Stimulated activated effector memory CD8-positive, alpha-beta T cell treated with anti-CD3 and anti-CD28 coated beads, Interleukin-12 subunit alpha, Interleukin-12 subunit beta, amount 100 ng/mL, for 72 hours (primary cell): ENCODE results near the gene NXN.
"Not testable (repeated sequence)": the region's sequence is repeated elsewhere in the genome, so short reads cannot be mapped to it uniquely, and the experiment has no call there.

ENCODE experiments used
- ATAC-seq: fragments of 150-1000 bp; cut with Tn5 transposase; 2 replicates; pipeline ENCODE4 v1.10.0; 2021
- DNase-seq, 2 donors: peaks; one replicate each; pipeline ENCODE4 v3.0.0; 2021 to 2022; ENCODE audit warnings: low spot score in 2 of 2
- H3K27ac Mint-ChIP-seq: one replicate; pipeline ENCODE4 v1.8.0; 2022; ENCODE audit warnings: mild to moderate bottlenecking, mixed read lengths
- H3K36me3 Mint-ChIP-seq: one replicate; pipeline ENCODE4 v1.8.0; 2022; ENCODE audit warnings: mild to moderate bottlenecking, mixed read lengths
- H3K4me1 Mint-ChIP-seq: one replicate; pipeline ENCODE4 v1.8.0; 2022; ENCODE audit warnings: mixed read lengths
- H3K4me3 Mint-ChIP-seq: one replicate; pipeline ENCODE4 v1.8.0; 2022; ENCODE audit warnings: mild to moderate bottlenecking, mixed read lengths
- H3K9me3 Mint-ChIP-seq: one replicate; pipeline ENCODE4 v1.8.0; 2022; ENCODE audit warnings: mixed read lengths

NXN gene

GRCh38 chr17:848402-848801 lies 131.2 kb downstream of the NXN start:
- Mint-ChIP-seq H3K4me1 (peaks cover 10% of the 10 kb centered on the region), H3K36me3 (no peaks in the 10 kb centered on the region), H3K27ac (no peak overlapping the region), H3K4me3 (no peak overlapping the region), H3K9me3 (no peaks in the 10 kb centered on the region)
- DNase-seq (no peak), ATAC-seq (no peak)

- H3K4me3 Mint-ChIP-seq: no peak overlapping the region
These were observed 132.4 kb downstream of the NXN start for GRCh38 chr17:846901-847843.

GRCh38 chr17:841313-841712 lies 138.3 kb downstream of the NXN start:
- Mint-ChIP-seq H3K4me1 (no peaks in the 10 kb centered on the region), H3K4me3 (no peak overlapping the region), H3K9me3 (no peaks in the 10 kb centered on the region), H3K27ac (no peak overlapping the region), H3K36me3 (no peaks in the 10 kb centered on the region)
- DNase-seq (no peak), ATAC-seq (no peak)

More at GRCh38 chr17:846901-847843, 132.4 kb downstream of the NXN start:
- ATAC-seq (no peak), DNase-seq (no peak)
- Mint-ChIP-seq H3K36me3 (no peaks in the 10 kb centered on the region), H3K4me1 (peaks cover 10% of the 10 kb centered on the region), H3K9me3 (no peaks in the 10 kb centered on the region), H3K27ac (no peak overlapping the region)

- ATAC-seq (no peak), DNase-seq (no peak)
- Mint-ChIP-seq H3K9me3 (no peaks in the 10 kb centered on the region), H3K4me1 (no peaks in the 10 kb centered on the region), H3K27ac (no peak overlapping the region), H3K4me3 (no peak overlapping the region), H3K36me3 (no peaks in the 10 kb centered on the region)
These were observed 141.1 kb downstream of the NXN start for GRCh38 chr17:838486-838885.

GRCh38 chr17:836151-836550 lies 143.4 kb downstream of the NXN start:
- H3K36me3 Mint-ChIP-seq: no peaks in the 10 kb centered on the region
- H3K4me3 Mint-ChIP-seq: no peak overlapping the region
- no peak overlapping the region for H3K27ac Mint-ChIP-seq
- no peaks in the 10 kb centered on the region for H3K9me3 Mint-ChIP-seq
- ATAC-seq: no peak
- DNase-seq: no peak
- H3K4me1 Mint-ChIP-seq: no peaks in the 10 kb centered on the region

- not testable (repeated sequence) for ATAC-seq, H3K9me3 Mint-ChIP-seq, DNase-seq, H3K4me3 Mint-ChIP-seq, H3K36me3 Mint-ChIP-seq, H3K4me1 Mint-ChIP-seq, H3K27ac Mint-ChIP-seq
These were observed 143.9 kb downstream of the NXN start for GRCh38 chr17:835721-836120.

GRCh38 chr17:835263-835662 lies 144.3 kb downstream of the NXN start:
- no peaks in the 10 kb centered on the region for H3K9me3 Mint-ChIP-seq
- no peak overlapping the region for H3K4me3 Mint-ChIP-seq

GRCh38 chr17:834136-834535 lies 145.4 kb downstream of the NXN start:
- Mint-ChIP-seq H3K9me3 (no peaks in the 10 kb centered on the region), H3K4me1 (no peaks in the 10 kb centered on the region), H3K36me3 (no peaks in the 10 kb centered on the region), H3K4me3 (no peak overlapping the region), H3K27ac (no peak overlapping the region)
- DNase-seq: no peak
- ATAC-seq: no peak

More at GRCh38 chr17:835263-835662, 144.3 kb downstream of the NXN start:
- Mint-ChIP-seq H3K4me1 (no peaks in the 10 kb centered on the region), H3K27ac (no peak overlapping the region), H3K36me3 (no peaks in the 10 kb centered on the region)
- ATAC-seq: no peak
- no peak for DNase-seq

- no peak for ATAC-seq
- H3K4me1 Mint-ChIP-seq: no peaks in the 10 kb centered on the region
- H3K36me3 Mint-ChIP-seq: no peaks in the 10 kb centered on the region
- DNase-seq: no peak
- no peak overlapping the region for H3K4me3 Mint-ChIP-seq
- H3K27ac Mint-ChIP-seq: no peak overlapping the region
- H3K9me3 Mint-ChIP-seq: no peaks in the 10 kb centered on the region
These were observed 148.6 kb downstream of the NXN start for GRCh38 chr17:830950-831349.

GRCh38 chr17:830381-830780 lies 149.2 kb downstream of the NXN start:
- Mint-ChIP-seq H3K36me3 (no peaks in the 10 kb centered on the region), H3K4me1 (no peaks in the 10 kb centered on the region), H3K4me3 (no peak overlapping the region), H3K9me3 (no peaks in the 10 kb centered on the region), H3K27ac (no peak overlapping the region)
- DNase-seq (no peak), ATAC-seq (no peak)

- not testable (repeated sequence) for H3K9me3 Mint-ChIP-seq, H3K36me3 Mint-ChIP-seq
These were observed 150.0 kb downstream of the NXN start for GRCh38 chr17:829614-830013.

GRCh38 chr17:828761-829160 lies 150.8 kb downstream of the NXN start:
- no peak overlapping the region for H3K27ac Mint-ChIP-seq
- no peak for ATAC-seq
- DNase-seq: no peak
- H3K4me1 Mint-ChIP-seq: no peaks in the 10 kb centered on the region
- H3K9me3 Mint-ChIP-seq: no peaks in the 10 kb centered on the region
- H3K36me3 Mint-ChIP-seq: no peaks in the 10 kb centered on the region
- H3K4me3 Mint-ChIP-seq: no peak overlapping the region

More at GRCh38 chr17:829614-830013, 150.0 kb downstream of the NXN start:
- not testable (repeated sequence) for DNase-seq, H3K4me3 Mint-ChIP-seq, H3K27ac Mint-ChIP-seq, H3K4me1 Mint-ChIP-seq, ATAC-seq

- H3K4me3 Mint-ChIP-seq: no peak overlapping the region
- H3K4me1 Mint-ChIP-seq: no peaks in the 10 kb centered on the region
- ATAC-seq (no peak), DNase-seq (no peak)
- no peaks in the 10 kb centered on the region for H3K9me3 Mint-ChIP-seq
- no peaks in the 10 kb centered on the region for H3K36me3 Mint-ChIP-seq
- H3K27ac Mint-ChIP-seq: no peak overlapping the region
These were observed 152.8 kb downstream of the NXN start for GRCh38 chr17:826778-827177.

GRCh38 chr17:825216-825615 lies 154.4 kb downstream of the NXN start:
- ATAC-seq: no peak
- Mint-ChIP-seq H3K4me1 (no peaks in the 10 kb centered on the region), H3K27ac (no peak overlapping the region), H3K9me3 (no peaks in the 10 kb centered on the region), H3K36me3 (no peaks in the 10 kb centered on the region), H3K4me3 (no peak overlapping the region)
- DNase-seq: no peak

GRCh38 chr17:824378-824777 lies 155.2 kb downstream of the NXN start:
- Mint-ChIP-seq H3K4me3 (no peak overlapping the region), H3K4me1 (no peaks in the 10 kb centered on the region)
- DNase-seq: no peak

GRCh38 chr17:823501-823902 lies 156.1 kb downstream of the NXN start:
- Mint-ChIP-seq H3K4me1 (no peaks in the 10 kb centered on the region), H3K36me3 (no peaks in the 10 kb centered on the region), H3K9me3 (no peaks in the 10 kb centered on the region), H3K4me3 (no peak overlapping the region), H3K27ac (no peak overlapping the region)
- ATAC-seq: no peak
- DNase-seq: no peak

More at GRCh38 chr17:824378-824777, 155.2 kb downstream of the NXN start:
- no peaks in the 10 kb centered on the region for H3K36me3 Mint-ChIP-seq
- H3K27ac Mint-ChIP-seq: no peak overlapping the region
- ATAC-seq: no peak
- H3K9me3 Mint-ChIP-seq: no peaks in the 10 kb centered on the region
